ENCODE data around the gene AIDA.

Gene AIDA

DNA sequence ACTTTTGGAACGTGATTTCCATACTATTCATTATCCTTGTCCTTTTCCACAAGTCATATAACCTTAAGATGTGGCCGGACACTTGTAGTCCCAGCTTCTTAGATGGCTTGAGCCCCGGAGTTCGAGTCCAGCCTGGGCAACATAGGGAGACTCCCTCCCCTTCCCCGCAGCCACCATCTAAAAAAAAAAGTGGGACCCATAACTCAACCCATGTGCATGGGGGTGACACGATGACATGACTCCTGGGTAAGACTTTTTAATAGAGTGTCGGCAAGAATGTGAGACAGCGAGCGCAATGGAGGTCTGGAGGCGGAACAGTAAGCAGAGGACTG lies 68.7 kb downstream of the AIDA start:
- no peak for DNase-seq

DNA sequence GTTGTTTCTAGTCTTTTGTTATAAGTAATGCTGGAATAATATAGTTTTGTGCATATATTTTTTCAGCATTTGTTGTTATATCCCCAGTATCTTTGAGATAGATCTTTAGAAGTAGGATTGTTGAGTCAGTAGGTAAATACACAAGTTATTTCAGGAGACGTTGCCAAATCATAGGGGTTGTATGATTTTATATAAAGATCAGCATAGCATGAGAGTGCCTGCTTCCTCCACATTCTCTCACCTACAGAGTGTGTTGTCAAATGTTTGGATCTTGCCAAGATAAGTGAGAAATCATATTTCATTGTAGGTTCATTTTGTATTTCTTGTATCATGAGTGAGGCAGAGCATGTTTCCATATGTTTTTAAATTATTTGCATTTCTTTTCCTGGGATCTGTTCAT lies 69.8 kb downstream of the AIDA start:
- no peak for DNase-seq

DNA sequence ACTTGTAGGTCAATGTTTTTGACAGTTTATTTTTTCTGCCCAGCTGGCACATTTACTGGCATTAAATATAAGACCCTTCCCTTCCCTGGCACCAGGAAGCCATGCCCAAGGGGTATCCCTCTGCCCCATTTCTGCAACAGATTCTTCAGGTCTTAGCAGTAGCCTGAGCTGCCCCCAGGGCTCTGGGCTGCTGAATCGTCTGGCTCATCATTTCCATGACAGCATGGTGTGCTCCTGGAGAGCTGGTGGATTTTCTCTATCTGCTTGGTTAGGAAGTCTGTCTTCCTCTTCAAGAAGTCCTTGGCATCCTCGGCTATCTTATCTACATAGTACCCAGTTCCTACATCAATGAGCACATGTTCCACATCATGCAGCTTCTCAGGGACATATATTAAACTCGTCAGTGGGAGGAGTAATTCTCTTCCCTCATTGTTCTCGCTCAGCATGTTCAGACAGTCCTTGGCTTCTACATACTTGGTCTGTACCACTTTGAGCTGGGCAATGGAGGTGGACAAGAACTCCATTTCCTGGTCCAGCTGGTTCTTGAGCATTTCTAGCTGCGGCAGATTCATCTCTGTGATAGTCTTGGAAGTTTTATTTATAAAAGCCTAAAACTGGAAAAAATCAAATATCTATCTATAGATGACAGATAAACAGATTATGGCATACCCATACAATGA lies 70.9 kb downstream of the AIDA start:
- no peak for DNase-seq

DNA sequence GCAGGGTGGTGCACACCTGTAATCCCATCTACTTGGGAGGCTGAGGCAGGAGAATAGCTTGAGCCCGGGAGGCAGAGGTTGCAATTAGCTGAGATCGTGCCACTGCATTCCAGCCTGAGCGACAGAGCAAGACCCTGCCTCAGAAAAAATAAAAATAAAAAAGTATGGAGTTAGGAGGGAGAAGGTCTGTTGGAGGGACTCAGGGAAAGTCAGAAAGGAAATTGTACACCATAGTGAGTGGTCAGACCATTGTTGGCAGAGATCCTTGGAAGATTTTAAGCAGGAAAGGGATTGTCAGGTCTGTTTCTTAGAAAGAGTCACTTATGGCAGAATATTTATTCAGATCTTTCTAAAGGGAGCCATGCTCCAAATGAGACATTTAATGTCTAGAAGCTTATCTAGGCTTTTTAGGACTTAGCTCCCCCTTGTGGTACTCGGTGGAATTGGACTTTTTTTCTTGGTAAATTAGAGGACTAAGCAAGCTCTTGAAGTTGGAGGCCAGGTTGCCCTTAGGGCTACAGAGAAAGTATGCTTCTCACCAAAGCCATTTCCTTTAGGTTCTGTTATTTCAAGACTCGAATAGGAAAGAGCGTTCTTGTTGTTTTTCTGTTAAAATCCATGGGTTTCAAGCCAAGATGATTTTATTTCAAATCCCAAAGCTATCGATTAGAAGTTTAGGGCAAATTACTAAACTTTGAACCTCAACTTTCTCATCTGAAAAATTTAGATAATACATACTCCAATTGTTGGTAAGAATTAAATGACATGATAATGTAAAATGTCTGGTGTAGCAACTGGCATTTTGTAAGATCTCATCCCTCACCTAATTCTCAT lies 77.9 kb downstream of the AIDA start:
- DNase-seq, result peak; percentile 76

DNA sequence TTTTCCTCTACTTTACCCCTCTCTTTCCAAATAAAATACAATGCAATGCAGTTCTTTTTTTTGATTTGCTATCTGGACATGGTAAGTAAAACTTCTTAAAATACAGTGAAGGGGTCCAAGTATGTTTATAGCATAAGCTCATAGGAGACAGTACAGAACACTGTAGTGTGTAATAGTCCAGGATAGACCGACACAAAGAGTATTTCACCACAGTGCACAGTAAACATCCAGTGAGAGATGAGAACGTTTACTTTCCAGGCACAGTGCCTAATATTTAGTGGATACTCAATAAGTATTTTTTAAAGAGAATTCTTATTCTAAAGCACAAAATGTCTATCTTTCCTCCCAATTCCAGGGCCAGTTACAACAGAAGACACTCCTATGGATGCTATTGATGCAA lies 79.5 kb downstream of the AIDA start:
- DNase-seq, result no peak

DNA sequence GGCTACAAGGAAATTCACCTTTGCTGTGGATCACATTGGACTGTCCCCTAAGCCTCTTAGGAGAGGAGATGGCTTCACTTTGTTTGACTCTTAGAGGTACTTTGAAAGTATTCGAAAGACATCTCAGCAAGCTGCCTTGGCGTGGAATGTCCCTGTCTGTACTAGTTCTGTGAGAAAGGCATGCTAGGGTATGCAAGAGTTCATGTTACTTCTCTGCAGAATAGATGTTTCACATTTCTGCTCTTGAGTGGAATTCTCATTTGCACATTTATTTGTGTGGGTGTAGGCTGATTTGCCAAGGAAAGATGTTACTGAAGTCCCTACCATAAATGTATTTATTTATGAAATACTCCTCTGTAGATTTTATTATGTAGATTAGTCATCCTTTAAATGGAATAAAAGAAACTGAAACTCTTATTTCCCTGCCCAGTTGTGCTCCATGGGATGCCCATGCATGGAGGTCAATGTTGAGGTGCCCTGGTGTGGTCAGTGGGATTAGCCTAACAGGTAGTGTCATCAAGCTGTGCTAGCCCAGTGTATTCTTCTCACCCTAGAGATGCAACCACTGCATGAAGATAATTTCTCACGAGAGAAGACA lies 80.6 kb downstream of the AIDA start:
- DNase-seq, result no peak

DNA sequence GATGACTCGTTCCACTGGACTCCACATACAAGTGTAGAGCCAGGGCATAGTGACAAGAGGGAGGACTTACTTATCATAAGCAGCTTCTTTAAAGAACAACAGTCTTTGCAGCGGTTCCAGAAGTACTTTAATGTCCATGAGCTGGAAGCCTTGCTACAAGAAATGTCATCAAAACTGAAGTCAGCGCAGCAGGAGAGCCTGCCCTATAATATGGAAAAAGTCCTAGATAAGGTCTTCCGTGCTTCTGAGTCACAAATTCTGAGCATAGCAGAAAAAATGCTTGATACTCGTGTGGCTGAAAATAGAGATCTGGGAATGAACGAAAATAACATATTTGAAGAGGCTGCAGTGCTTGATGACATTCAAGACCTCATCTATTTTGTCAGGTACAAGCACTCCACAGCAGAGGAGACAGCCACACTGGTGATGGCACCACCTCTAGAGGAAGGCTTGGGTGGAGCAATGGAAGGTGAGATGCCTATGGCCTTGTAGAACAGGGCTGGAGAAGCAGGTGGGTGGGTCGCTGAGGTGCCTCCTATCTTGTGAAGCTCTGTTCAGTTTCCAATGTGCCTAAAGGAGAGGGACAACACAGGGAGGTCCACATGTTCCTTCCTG lies 82.3 kb downstream of the AIDA start:
- no peak for DNase-seq

DNA sequence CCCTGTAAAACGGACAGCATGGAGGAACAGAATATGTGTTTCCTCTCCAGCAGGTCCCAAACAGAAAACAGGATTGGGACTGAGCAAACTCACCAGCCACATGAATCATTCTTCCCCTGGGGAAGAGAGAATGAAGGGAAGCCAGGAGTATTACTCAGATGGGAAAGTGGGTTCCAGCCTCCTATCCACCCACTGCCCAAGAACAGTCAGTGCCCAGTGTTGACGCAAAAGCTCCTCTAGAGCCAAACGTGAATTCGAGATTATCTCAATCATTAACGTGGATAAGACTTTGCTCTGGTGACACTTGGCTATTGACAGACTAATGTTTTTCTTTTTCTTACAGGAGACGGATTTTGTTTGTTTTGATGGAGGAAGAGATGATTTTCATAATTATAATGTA lies 85.1 kb downstream of the AIDA start:
- DNase-seq, result no peak

DNA sequence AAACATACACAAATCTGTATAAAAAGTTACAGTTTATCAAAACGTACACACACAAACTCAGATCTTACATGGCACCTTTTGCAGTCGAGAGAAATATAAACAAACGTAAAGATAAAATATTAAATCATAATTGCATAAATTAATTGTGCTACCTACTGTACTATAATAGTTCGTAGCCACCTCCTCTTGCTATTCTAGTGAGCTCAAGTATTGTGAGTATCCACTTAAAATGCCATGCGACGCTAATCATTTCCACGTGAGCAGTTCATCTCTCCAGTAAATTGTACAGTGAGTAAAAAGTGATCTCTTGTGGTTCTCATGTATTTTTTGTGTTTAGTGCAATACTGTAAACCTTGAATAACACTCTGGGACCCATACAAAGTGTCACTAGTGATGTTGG lies 88.1 kb downstream of the AIDA start:
- no peak for DNase-seq

DNA sequence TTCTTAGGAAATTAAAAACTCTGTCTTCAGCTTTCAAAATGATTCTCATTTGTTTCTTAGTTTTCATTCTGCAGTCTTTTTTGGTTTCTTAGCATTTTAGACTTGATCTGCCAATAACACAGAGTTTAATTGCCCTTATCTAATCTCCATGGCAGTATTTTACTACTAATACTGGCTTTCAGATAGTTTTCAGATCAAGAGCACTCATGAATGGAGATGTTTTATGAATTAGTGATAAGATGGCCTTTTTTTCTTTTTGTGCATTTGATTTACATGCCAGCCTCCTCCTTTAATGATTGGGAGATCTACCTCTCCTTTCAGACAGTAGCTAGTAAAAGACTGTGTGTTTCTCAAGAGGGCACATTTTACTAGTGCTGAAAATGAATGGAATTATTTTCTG lies 88.8 kb downstream of the AIDA start:
- no peak for DNase-seq

DNA sequence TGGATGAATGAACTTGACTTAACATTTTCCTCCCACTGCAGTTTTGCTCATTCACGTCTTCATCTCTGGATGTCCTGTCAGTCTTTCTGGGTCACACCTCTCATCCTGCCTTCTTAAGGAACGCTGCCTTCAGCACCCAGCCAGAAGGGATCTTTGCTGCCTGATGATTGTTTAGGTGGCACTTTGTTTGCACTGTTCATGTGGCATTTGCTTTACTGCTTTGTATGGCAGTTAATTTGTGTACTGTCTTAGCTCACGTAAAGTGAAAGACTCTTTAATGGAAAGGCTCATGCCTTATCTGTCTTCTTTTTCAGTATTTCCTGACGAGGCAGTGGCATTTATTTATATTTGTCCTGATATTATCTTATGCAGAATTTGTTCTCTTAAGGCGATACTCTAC lies 89.5 kb downstream of the AIDA start:
- DNase-seq, result no peak

DNA sequence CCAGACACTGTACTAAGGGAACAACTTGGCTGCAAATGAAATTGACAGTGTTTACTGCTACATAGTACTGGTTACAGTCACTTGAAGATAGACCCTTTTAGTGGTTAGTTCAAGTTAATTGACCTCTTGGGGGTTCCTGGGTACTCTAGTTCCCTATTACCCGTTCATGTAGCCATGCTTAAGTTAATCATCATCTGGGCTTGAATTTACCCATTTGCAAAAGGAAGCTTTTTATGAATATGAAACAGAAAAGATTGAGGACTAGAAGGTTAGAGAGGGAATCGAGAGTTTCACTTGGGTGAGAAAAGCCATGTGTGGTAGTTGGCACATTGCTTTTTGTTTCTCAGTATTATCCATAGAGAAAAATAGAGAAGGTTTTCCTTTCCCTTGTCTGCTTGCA lies 91.7 kb downstream of the AIDA start:
- no peak for DNase-seq

DNA sequence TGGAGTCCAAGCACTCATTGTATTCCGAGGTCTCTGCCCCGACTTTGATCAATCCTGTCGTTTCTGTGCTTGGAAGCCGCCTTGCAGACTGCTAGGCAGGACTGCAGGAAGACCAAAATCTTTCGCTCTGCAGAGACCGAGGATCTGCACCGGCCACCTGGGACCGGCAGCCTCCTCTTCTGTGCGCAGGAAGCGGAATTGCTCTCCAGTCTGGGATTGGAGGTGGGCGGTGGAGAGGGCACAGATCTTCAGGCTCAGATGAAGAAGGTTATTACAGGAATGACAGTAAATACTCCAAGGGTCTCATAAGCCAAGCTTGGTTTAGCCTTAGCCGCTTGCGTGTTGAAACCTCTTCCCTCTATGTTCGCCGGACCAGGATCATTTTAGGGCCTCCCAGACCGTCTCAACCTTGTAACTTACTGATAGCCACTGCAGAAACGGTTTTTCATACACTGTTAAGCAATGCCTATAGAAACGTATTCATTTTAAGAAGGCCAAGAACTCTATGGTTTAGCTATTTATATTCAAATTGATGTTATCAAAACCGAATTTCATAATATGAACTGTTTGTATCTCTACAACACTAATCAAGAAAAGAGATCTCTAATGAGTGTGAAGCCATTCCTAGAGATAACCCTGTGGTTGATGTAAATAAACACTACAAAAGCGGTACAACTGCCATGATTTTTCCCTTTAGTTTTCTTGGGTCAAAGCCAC lies 93.3 kb downstream of the AIDA start:
- no peak for DNase-seq

Measured in NCI-H1436 treated with DMSO at 0.1 percent for 48 hours (cell line).